GM12872 (cell line): ENCODE data around the gene GP9.

ENCODE experiments used
- TF ChIP-seq, protein P1 (sequence below): IDR thresholded peaks from 3 replicates; pipeline ENCODE4 v1.5.1; 2011; ENCODE audit warnings: low read depth, mild to moderate bottlenecking, low read length, moderate library complexity; ENCODE audit not compliant: insufficient read depth

GP9 gene

DNA sequence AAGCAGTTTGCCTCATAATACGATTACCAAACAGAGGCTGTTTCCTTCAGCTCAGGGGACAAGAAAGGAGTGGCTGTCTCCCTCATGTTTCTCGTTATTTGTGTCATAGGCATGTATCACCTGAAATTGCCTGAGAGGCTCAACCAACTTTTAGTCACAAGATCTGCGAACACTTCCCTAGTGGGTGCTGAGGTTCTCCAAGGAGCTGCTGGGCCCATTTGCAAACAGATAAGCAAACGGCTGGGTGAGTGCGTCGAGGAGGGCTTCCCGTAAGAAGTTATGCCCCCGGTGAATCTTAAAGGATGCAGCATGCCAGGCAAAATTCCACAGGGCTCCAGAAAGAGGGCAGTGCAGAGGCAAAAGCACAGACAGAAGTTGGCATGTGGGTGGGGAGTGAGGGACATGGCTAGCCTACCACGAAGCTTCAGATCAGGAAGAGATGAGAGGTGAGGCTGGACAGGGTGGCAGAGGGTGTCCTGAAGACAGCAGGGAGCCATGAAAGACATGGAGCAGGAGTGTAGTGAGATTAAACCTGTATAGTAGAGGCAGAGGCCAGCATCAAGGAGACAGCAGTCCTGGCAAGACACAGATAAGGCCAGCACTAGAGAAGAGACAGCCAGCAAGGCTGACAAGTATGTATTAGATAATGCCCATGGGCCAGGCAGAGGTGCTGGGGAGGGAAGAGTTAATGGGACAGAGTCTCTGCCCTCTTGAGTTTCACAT is 4.0 kb upstream of the GP9 start:
- TF ChIP-seq, protein P1, sequence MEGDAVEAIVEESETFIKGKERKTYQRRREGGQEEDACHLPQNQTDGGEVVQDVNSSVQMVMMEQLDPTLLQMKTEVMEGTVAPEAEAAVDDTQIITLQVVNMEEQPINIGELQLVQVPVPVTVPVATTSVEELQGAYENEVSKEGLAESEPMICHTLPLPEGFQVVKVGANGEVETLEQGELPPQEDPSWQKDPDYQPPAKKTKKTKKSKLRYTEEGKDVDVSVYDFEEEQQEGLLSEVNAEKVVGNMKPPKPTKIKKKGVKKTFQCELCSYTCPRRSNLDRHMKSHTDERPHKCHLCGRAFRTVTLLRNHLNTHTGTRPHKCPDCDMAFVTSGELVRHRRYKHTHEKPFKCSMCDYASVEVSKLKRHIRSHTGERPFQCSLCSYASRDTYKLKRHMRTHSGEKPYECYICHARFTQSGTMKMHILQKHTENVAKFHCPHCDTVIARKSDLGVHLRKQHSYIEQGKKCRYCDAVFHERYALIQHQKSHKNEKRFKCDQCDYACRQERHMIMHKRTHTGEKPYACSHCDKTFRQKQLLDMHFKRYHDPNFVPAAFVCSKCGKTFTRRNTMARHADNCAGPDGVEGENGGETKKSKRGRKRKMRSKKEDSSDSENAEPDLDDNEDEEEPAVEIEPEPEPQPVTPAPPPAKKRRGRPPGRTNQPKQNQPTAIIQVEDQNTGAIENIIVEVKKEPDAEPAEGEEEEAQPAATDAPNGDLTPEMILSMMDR = no peak

DNA sequence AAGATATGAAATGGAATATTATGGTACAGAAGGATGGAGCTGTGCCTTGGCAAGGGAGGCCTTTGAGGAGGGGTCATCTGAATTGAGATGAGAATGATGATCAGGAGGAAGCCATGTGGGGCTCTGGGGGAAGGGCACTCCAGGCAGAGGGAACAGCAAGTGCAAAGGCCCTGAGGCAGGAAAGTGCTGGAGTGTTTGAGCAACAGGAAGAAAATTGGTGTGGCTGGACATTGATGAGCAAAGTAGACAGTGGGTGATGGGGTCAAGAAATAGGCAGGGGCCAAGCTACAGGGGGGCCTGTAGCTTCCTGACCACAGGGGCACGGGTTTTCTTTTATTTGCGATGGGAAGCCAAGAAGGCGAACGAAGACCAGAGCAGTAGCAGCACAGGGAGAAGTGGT is 3.3 kb upstream of the GP9 start:
- TF ChIP-seq, protein P1 = no peak

DNA sequence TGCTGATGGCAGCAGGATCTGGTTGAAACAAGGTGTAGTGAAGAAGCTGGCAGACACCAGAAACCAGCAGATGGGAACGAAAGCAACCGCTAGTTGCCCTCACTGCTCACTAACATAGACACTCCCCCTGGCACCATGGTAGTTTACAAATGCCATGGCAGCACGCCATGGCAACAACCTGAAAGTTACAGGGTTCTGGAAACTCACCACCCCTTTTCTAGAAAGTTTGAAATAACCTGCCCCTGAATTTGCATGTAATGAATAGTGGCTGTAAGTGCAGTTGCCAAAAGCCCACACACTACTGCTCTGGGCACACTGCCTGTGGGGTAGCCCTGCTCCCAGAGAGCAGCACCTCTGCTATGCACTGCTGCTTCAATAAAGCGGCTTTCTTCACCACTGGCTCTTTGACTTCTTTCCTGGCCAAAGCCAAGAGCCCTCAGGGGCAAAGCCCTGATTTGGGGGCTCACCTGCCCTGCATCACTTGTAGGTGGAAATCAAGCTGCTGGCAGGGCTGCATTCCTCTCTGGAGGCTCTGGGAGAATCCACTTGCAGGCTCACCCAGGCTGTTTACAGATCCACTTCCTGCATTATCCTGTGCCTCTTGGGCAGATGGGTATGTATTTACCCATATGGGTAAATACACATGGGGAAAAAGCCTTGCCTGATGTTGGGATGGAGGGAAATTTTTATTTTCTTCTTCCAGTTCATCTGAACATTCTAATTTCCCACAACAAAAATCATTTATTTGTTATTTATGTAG is 2.0 kb upstream of the GP9 start:
- TF ChIP-seq, protein P1 = no peak

DNA sequence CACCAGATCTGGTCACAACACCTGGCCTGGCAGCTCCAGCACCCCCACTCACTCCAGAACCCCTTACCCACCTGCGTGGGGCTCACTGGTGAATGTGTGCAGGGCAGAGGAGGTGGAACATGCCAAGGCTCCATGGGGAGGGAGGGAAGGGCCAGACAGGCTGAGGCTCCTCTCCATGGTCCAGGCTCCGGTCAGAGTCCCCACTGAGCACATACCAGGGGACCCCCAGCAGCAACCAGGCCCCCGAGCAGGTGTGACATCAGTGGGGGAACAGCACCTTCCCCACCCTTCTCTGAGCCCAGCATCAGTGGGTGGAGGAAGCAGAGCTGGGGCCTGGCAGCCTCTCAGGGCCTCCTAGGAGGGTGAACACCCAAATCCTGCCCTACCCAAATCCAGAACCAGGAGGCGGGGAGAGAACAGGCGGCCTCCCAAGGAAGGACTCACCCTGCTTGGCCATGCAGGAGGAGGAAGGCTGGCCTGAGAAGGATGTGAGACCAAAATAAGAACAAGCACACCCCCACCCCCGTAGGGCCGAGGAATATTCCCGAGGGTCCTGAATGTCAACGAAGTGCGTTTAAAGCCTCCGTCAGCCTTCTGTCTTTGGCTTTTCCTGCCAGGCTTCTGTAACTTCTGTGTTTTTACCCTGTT is 1.1 kb upstream of the GP9 start:
- TF ChIP-seq, protein P1 = no peak

DNA sequence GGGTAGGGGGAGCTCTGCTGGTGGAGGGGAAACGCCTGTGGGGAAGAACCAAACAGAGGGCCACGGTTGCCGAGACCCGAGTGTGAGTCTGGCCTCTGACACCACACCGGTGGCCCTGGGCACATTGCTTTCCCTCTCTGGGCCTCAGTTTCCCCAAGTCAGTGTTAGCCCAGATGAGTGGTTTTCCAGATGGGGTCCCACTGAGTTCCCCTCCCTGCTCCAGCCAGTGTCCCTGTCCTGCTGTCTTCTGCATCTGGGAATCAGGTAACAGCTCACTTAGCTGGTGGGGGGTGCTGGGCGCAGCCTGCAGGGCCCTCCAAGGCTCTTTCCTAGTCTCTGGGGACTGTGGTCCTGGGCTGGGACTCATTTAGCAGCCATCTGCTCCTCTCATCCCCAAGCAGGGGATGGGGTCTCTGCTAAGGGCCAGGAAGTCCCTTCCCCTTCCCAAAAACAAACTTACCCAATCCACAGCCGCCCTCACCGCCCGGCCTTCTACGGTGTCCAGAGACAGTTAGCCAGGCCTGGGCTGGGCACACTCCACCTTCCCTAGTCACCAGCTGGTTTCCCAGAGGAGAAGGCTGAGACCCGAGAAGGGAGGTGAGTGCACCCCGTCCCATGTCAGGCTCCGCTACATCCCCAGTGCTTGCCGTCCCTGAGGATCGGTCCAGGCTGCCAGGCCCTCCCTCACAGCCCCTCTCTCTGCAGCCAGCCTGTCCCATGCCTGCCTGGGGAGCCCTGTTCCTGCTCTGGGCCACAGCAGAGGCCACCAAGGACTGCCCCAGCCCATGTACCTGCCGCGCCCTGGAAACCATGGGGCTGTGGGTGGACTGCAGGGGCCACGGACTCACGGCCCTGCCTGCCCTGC is 676 bp downstream of the GP9 start:
- TF ChIP-seq, protein P1 = no peak

GRCh38 chr3:129061888-129062834 is 1.6 kb downstream of the GP9 start:
- TF ChIP-seq, protein P1 = no peak
